ENCODE data around the gene MYO1G. TPM values are rescaled to one million over a fixed set of nuclear protein-coding genes. Genes with fewer than 3 reads are reported as not detected.

Gene MYO1G
- total and polyA plus RNA-seq, 9 of the 15 experiments (the other 6 are each of a cell fraction or from before 2014, with no cell fraction given) = 0.03 to 0.62 (median 0.13) TPM; not detected in 1

GRCh38 chr7:44921607-44922350, 57.0 kb downstream of the MYO1G start (continued):
- TF ChIP-seq, protein P1, sequence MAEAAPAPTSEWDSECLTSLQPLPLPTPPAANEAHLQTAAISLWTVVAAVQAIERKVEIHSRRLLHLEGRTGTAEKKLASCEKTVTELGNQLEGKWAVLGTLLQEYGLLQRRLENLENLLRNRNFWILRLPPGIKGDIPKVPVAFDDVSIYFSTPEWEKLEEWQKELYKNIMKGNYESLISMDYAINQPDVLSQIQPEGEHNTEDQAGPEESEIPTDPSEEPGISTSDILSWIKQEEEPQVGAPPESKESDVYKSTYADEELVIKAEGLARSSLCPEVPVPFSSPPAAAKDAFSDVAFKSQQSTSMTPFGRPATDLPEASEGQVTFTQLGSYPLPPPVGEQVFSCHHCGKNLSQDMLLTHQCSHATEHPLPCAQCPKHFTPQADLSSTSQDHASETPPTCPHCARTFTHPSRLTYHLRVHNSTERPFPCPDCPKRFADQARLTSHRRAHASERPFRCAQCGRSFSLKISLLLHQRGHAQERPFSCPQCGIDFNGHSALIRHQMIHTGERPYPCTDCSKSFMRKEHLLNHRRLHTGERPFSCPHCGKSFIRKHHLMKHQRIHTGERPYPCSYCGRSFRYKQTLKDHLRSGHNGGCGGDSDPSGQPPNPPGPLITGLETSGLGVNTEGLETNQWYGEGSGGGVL (CRISPR knock-in tag; IDR thresholded peaks at IDR 0.05) = no peak
- TF ChIP-seq, protein P2, sequence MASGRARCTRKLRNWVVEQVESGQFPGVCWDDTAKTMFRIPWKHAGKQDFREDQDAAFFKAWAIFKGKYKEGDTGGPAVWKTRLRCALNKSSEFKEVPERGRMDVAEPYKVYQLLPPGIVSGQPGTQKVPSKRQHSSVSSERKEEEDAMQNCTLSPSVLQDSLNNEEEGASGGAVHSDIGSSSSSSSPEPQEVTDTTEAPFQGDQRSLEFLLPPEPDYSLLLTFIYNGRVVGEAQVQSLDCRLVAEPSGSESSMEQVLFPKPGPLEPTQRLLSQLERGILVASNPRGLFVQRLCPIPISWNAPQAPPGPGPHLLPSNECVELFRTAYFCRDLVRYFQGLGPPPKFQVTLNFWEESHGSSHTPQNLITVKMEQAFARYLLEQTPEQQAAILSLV (tag; IDR thresholded peaks at IDR 0.05) = no peak
- TF ChIP-seq HDAC1 (IDR thresholded peaks at IDR 0.05) (no peak), RNF2 (IDR thresholded peaks at IDR 0.05) (no peak), ZNF165 (CRISPR knock-in tag; IDR thresholded peaks at IDR 0.05; ENCODE audit: borderline replicate concordance) (no peak), NFYB (IDR thresholded peaks at IDR 0.05; ENCODE audit: extremely low read depth, insufficient read length) (no peak), ESRRB (CRISPR knock-in tag; IDR thresholded peaks at IDR 0.05; ENCODE audit: borderline replicate concordance) (no peak), ELK3 (CRISPR knock-in tag; IDR thresholded peaks at IDR 0.05) (no peak), DLX4 (CRISPR knock-in tag; IDR thresholded peaks at IDR 0.05) (no peak), CTCF (IDR thresholded peaks at IDR 0.05 in 2 of 3, conservative IDR thresholded peaks at IDR 0.05 in 1 of 3; ENCODE audit: insufficient read depth in 2 of 3, low read depth in 1 of 3, low read length in 3 of 3) (peak; percentile 85 to 88 (median 85)), NRF1 (conservative IDR thresholded peaks at IDR 0.05 in 1 of 2, IDR thresholded peaks at IDR 0.05 in 1 of 2) (0 out of 4 replicates have a peak, but pooled peaks of 1 of the 2 experiments have one; percentile 25), PTRF (tag; IDR thresholded peaks at IDR 0.05) (no peak), ZNF274 (IDR thresholded peaks at IDR 0.05; ENCODE audit: borderline replicate concordance, low read depth, low read length) (no peak), HES1 (IDR thresholded peaks at IDR 0.05; ENCODE audit: low read depth) (no peak), FIP1L1 (IDR thresholded peaks at IDR 0.05; ENCODE audit: low read depth, low read length, poor library complexity, severe bottlenecking) (no peak)
- TF ChIP-seq, protein P3, sequence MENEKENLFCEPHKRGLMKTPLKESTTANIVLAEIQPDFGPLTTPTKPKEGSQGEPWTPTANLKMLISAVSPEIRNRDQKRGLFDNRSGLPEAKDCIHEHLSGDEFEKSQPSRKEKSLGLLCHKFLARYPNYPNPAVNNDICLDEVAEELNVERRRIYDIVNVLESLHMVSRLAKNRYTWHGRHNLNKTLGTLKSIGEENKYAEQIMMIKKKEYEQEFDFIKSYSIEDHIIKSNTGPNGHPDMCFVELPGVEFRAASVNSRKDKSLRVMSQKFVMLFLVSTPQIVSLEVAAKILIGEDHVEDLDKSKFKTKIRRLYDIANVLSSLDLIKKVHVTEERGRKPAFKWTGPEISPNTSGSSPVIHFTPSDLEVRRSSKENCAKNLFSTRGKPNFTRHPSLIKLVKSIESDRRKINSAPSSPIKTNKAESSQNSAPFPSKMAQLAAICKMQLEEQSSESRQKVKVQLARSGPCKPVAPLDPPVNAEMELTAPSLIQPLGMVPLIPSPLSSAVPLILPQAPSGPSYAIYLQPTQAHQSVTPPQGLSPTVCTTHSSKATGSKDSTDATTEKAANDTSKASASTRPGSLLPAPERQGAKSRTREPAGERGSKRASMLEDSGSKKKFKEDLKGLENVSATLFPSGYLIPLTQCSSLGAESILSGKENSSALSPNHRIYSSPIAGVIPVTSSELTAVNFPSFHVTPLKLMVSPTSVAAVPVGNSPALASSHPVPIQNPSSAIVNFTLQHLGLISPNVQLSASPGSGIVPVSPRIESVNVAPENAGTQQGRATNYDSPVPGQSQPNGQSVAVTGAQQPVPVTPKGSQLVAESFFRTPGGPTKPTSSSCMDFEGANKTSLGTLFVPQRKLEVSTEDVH (IDR thresholded peaks at IDR 0.05; ENCODE audit: low read depth, partially characterized antibody) = no peak
